OCI-LY3 (cell line): ENCODE results near the gene AK1.

Source experiments
- H2AFZ ChIP-seq: fragments of 200-600, 300-600 bp; shearing (Covaris generic); 2 replicates; pipeline ENCODE4 v1.6.0; 2014; ENCODE audit warnings: antibody characterized with exemption, low read depth, low read length
- H3K27ac ChIP-seq: fragments of 200-600, 300-600 bp; sonication (generic); 2 replicates; pipeline ENCODE4 v1.5.1; 2014; ENCODE audit warnings: mild to moderate bottlenecking, low read length, moderate library complexity, mixed read lengths
- H3K27me3 ChIP-seq: fragments of 200-600, 300-600 bp; sonication (generic); 2 replicates; pipeline ENCODE4 v1.6.1; 2014; ENCODE audit warnings: low read depth, low read length, mixed read lengths
- H3K36me3 ChIP-seq: fragments of 200-600, 300-600 bp; sonication (generic); replicated peaks from 2 replicates; pipeline ENCODE3; 2014; ENCODE audit warnings: low read depth, low read length, mixed read lengths
- H3K4me1 ChIP-seq: fragments of 300-600, 200-600 bp; sonication (generic); 2 replicates; pipeline ENCODE4 v1.6.1; 2014; ENCODE audit warnings: low read length, mixed read lengths
- H3K4me2 ChIP-seq: fragments of 200-600, 300-600 bp; sonication (generic); 2 replicates; pipeline ENCODE4 v1.6.1; 2014; ENCODE audit warnings: low read length, mixed read lengths
- H3K4me3 ChIP-seq: fragments of 300-600, 200-600 bp; sonication (generic); 2 replicates; pipeline ENCODE4 v1.5.1; 2014; ENCODE audit warnings: antibody characterized with exemption, mild to moderate bottlenecking, low read length, moderate library complexity
- H3K79me2 ChIP-seq: fragments of 300-600, 200-600 bp; shearing (Covaris generic); 2 replicates; pipeline ENCODE4 v1.6.1; 2014; ENCODE audit warnings: mild to moderate bottlenecking, low read length, mixed read lengths
- H3K9ac ChIP-seq: fragments of 300-600, 200-600 bp; shearing (Covaris generic); 2 replicates; pipeline ENCODE4 v1.6.0; 2014; ENCODE audit warnings: mild to moderate bottlenecking, low read length, moderate library complexity
- H3K9me3 ChIP-seq: fragments of 200-600, 300-600 bp; shearing (Covaris generic); 2 replicates; pipeline ENCODE4 v1.6.1; 2014; ENCODE audit warnings: low read length, mixed read lengths; ENCODE audit not compliant: insufficient read depth
- H4K20me1 ChIP-seq: fragments of 200-600, 300-600 bp; sonication (generic); 2 replicates; pipeline ENCODE4 v1.6.1; 2016; ENCODE audit warnings: low read length, mixed read lengths; ENCODE audit not compliant: insufficient read depth
- EZH2phosphoT487 ChIP-seq: fragments of 200-600 bp; shearing (Covaris generic); IDR thresholded peaks from 2 replicates; pipeline ENCODE4 v1.6.1; 2018; ENCODE audit warnings: antibody characterized with exemption, mixed run types, low read depth
- TF ChIP-seq, protein P1 (sequence below): fragments of 200-600, 300-600 bp; sonication (generic); IDR thresholded peaks from 2 replicates; pipeline ENCODE4 v1.5.1; 2014; ENCODE audit warnings: antibody characterized with exemption, low read length, low read depth

AK1 gene

GRCh38 chr9:127869310-127870152 lies 7.9 kb downstream of the AK1 start:
- Histone ChIP-seq H3K79me2 (no peaks in the 10 kb centered on the region), H3K9ac (no peak overlapping the region), H3K4me3 (no peak overlapping the region), H3K27me3 (no peaks in the 10 kb centered on the region), H3K36me3 (no peaks in the 10 kb centered on the region), H3K4me2 (no peak overlapping the region), H3K4me1 (peaks cover 6% of the 10 kb centered on the region), H4K20me1 (no peaks in the 10 kb centered on the region), H3K9me3 (no peaks in the 10 kb centered on the region), H3K27ac (no peak overlapping the region), H2AFZ (no peak overlapping the region)
- TF ChIP-seq, protein P1, sequence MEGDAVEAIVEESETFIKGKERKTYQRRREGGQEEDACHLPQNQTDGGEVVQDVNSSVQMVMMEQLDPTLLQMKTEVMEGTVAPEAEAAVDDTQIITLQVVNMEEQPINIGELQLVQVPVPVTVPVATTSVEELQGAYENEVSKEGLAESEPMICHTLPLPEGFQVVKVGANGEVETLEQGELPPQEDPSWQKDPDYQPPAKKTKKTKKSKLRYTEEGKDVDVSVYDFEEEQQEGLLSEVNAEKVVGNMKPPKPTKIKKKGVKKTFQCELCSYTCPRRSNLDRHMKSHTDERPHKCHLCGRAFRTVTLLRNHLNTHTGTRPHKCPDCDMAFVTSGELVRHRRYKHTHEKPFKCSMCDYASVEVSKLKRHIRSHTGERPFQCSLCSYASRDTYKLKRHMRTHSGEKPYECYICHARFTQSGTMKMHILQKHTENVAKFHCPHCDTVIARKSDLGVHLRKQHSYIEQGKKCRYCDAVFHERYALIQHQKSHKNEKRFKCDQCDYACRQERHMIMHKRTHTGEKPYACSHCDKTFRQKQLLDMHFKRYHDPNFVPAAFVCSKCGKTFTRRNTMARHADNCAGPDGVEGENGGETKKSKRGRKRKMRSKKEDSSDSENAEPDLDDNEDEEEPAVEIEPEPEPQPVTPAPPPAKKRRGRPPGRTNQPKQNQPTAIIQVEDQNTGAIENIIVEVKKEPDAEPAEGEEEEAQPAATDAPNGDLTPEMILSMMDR, result peak; percentile 81
- TF ChIP-seq EZH2phosphoT487, result no peak

- H3K27me3 ChIP-seq, result no peaks in the 10 kb centered on the region
- H4K20me1 ChIP-seq, result no peaks in the 10 kb centered on the region
- peaks cover 6% of the 10 kb centered on the region for H3K4me1 ChIP-seq
- no peaks in the 10 kb centered on the region for H3K79me2 ChIP-seq
- TF ChIP-seq EZH2phosphoT487, result no peak
- TF ChIP-seq, protein P1, result no peak
- no peak overlapping the region for H3K4me3 ChIP-seq
- H3K27ac ChIP-seq, result no peak overlapping the region
- no peak overlapping the region for H3K4me2 ChIP-seq
- H3K9me3 ChIP-seq, result no peaks in the 10 kb centered on the region
- no peak overlapping the region for H2AFZ ChIP-seq
- no peak overlapping the region for H3K9ac ChIP-seq
- no peaks in the 10 kb centered on the region for H3K36me3 ChIP-seq
These were observed 9.1 kb downstream of the AK1 start for GRCh38 chr9:127868278-127868902.

DNA sequence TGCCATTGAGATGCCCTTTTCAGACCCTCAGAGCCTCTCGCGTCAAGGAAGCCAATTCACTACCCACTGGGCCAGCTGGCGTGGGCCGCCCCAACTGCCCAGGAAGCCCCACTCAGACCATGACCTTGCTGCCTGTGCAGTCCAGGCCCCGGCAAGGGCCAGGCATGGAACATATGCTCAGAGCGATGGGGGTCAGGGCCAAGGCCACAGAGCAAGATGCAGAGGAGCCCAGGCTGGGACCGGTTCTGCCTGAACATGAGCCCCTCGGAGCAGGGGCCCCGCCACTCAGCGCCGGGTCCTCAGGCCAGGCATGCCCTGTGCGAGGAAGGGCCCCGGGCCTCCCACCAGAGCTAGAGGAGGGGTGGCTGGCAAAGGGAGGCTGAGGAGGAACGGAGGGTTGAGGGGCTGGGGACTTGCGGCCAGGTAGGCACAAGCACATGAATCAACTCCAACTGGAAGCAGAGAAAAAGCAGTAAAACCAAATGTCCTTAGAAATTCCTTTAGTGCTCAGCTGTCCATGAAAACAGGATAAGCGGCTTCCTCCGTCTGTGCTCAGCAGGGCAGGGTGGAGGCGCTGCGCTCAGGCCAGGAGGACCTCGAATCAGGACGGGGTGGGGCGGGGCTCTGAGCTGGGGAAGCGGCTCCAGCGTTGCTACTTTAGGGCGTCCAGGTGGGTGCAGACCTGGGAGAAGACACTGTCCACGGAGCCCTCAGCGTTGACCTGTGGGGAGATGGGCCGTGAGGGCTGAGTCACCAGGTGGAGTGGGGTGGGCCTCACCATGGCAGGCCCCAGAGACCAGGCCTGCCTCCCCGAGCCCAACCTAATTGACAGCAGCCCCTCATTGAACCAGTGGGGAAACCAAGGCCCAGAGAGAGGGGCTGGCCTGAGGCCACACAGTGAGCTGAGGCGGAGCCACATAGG lies 9.9 kb downstream of the AK1 start:
- no peak overlapping the region for H2AFZ ChIP-seq
- no peaks in the 10 kb centered on the region for H3K27me3 ChIP-seq
- peaks cover 6% of the 10 kb centered on the region for H3K4me1 ChIP-seq
- H3K27ac ChIP-seq, result no peak overlapping the region
- no peaks in the 10 kb centered on the region for H3K79me2 ChIP-seq
- no peak overlapping the region for H3K9ac ChIP-seq
- H3K4me3 ChIP-seq, result no peak overlapping the region
- no peaks in the 10 kb centered on the region for H4K20me1 ChIP-seq
- no peak overlapping the region for H3K4me2 ChIP-seq
- TF ChIP-seq, protein P1, result no peak
- no peak for TF ChIP-seq EZH2phosphoT487
- H3K36me3 ChIP-seq, result no peaks in the 10 kb centered on the region
- H3K9me3 ChIP-seq, result no peaks in the 10 kb centered on the region
